MCF 10A (cell line): ENCODE results near the gene FAM181A. TPM values are rescaled to one million over a fixed set of nuclear protein-coding genes. Genes with fewer than 3 reads are reported as not detected.

ENCODE experiments used
- BruUV-seq: library from RNA; stranded (reverse); fragments of 400-500 nt; replicated peaks from 2 replicates; lab custom pipeline; 2021; lab: Mats Ljungman, UMichigan
- CTCF ChIA-PET: fragments of 300-600 bp; sonication (Branson Sonifier 250); formaldehyde crosslinking; extraction: SDS; loops from one replicate; lab custom pipeline; 2021; ENCODE audit warnings: antibody characterized with exemption, inconsistent platforms; lab: Yijun Ruan, JAX
- POLR2A ChIA-PET: fragments of 300-600, 350-650 bp; sonication (Branson Sonifier 250); formaldehyde crosslinking; extraction: SDS; loops from one replicate; lab custom pipeline; 2020; ENCODE audit warnings: antibody characterized with exemption, inconsistent platforms; lab: Yijun Ruan, JAX
- DNase-seq: peaks from one replicate; pipeline ENCODE4 v3.0.0-alpha.2; 2018; ENCODE audit not compliant: unreplicated experiment
- H3K27ac Mint-ChIP-seq: one replicate; pipeline ENCODE4 v1.8.0; 2022; ENCODE audit warnings: mild to moderate bottlenecking, low read depth, mixed read lengths; ENCODE audit not compliant: unreplicated experiment
- H3K27me3 Mint-ChIP-seq: one replicate; pipeline ENCODE4 v1.8.0; 2022; ENCODE audit warnings: mixed read lengths; ENCODE audit not compliant: insufficient read depth, unreplicated experiment
- H3K36me3 Mint-ChIP-seq: one replicate; pipeline ENCODE4 v1.8.0; 2022; ENCODE audit warnings: mild to moderate bottlenecking, moderate library complexity, mixed read lengths; ENCODE audit not compliant: insufficient read depth, unreplicated experiment
- H3K4me1 Mint-ChIP-seq: one replicate; pipeline ENCODE4 v1.8.0; 2022; ENCODE audit warnings: mixed read lengths; ENCODE audit not compliant: insufficient read depth, unreplicated experiment
- H3K4me3 Mint-ChIP-seq: one replicate; pipeline ENCODE4 v1.8.0; 2022; ENCODE audit warnings: mild to moderate bottlenecking, moderate library complexity, mixed read lengths; ENCODE audit not compliant: unreplicated experiment
- H3K9me3 Mint-ChIP-seq: one replicate; pipeline ENCODE4 v1.8.0; 2022; ENCODE audit warnings: mixed read lengths; ENCODE audit not compliant: unreplicated experiment
- CTCF ChIP-seq: fragments of 200-600 bp; IDR thresholded peaks from one replicate; pipeline ENCODE4 v1.8.0; 2022; ENCODE audit warnings: antibody characterized with exemption, mild to moderate bottlenecking; ENCODE audit not compliant: unreplicated experiment
- intact Hi-C: fragments of 100-400 bp; cut with micrococcal nuclease; formaldehyde crosslinking; loops from 2 replicates; pipeline ENCODE4 v1.14.1; 2022
- total RNA-seq: library from RNA; stranded (reverse); gene quantifications from 2 replicates; pipeline ENCODE4 v1.2.3, GENCODE V29; 2022

FAM181A gene
- total RNA-seq, 1 experiment from 2014 or later: not detected

GRCh38 chr14:93930989-93931307 is 3.8 kb downstream of the FAM181A start:
- Mint-ChIP-seq H3K4me1 (no peaks in the 10 kb centered on the region), H3K9me3 (no peaks in the 10 kb centered on the region), H3K36me3 (no peaks in the 10 kb centered on the region), H3K27ac (no peak overlapping the region), H3K4me3 (no peak overlapping the region), H3K27me3 (no peaks in the 10 kb centered on the region)
- POLR2A ChIA-PET: interaction anchor here (0.6 kb wide), 1 partner anchor 9 kb away, joined by 4 read pairs; no protein-coding TSS in a partner anchor
- CTCF ChIA-PET: no interaction called here
- DNase-seq: no peak
- intact Hi-C loops: no loop called here
- no TSS peak for BruUV-seq
- no peak for TF ChIP-seq CTCF

GRCh38 chr14:93932642-93933041 is 5.5 kb downstream of the FAM181A start:
- DNase-seq: no peak
- H3K4me1 Mint-ChIP-seq: no peaks in the 10 kb centered on the region
- POLR2A ChIA-PET: no interaction called here
- CTCF ChIA-PET: interaction anchor here (1.1 kb wide), 1 partner anchor 28 kb away, joined by 4 read pairs; no protein-coding TSS in a partner anchor
- intact Hi-C loops: no loop called here
- no TSS peak for BruUV-seq
- H3K27me3 Mint-ChIP-seq: no peaks in the 10 kb centered on the region
- TF ChIP-seq CTCF: no peak
- H3K4me3 Mint-ChIP-seq: no peak overlapping the region
- no peaks in the 10 kb centered on the region for H3K9me3 Mint-ChIP-seq
- no peak overlapping the region for H3K27ac Mint-ChIP-seq
- no peaks in the 10 kb centered on the region for H3K36me3 Mint-ChIP-seq

- H3K4me3 Mint-ChIP-seq: no peak overlapping the region
- no peak overlapping the region for H3K27ac Mint-ChIP-seq
- H3K36me3 Mint-ChIP-seq: no peaks in the 10 kb centered on the region
- no peak for DNase-seq
- H3K27me3 Mint-ChIP-seq: no peaks in the 10 kb centered on the region
- H3K9me3 Mint-ChIP-seq: no peaks in the 10 kb centered on the region
- intact Hi-C loops: no loop called here
- no peak for TF ChIP-seq CTCF
- ChIA-PET CTCF (interaction anchor here (0.5 to 2.7 kb wide), 8 partner anchors 10 to 1230 kb away, joined by 3 to 36 read pairs (median 4); no protein-coding TSS in a partner anchor), POLR2A (interaction anchor here (0.6 kb wide), 1 partner anchor 182 kb away, joined by 3 read pairs; no protein-coding TSS in a partner anchor)
- no TSS peak for BruUV-seq
- H3K4me1 Mint-ChIP-seq: no peaks in the 10 kb centered on the region
Observed at GRCh38 chr14:93935213-93935612, 8.1 kb downstream of the FAM181A start.

- Mint-ChIP-seq H3K4me3 (no peak overlapping the region), H3K27me3 (no peaks in the 10 kb centered on the region), H3K36me3 (no peaks in the 10 kb centered on the region), H3K4me1 (peaks cover 10% of the 10 kb centered on the region), H3K27ac (no peak overlapping the region), H3K9me3 (no peaks in the 10 kb centered on the region)
- intact Hi-C loops: no loop called here
- CTCF ChIA-PET: interaction anchor here (0.6 to 2.7 kb wide), 13 partner anchors 9 to 288 kb away, joined by 3 to 36 read pairs (median 3); no protein-coding TSS in a partner anchor
- TF ChIP-seq CTCF: peak; percentile 43
- BruUV-seq: no TSS peak
- POLR2A ChIA-PET: interaction anchor here (1.3 to 1.5 kb wide), 2 partner anchors 13 to 31 kb away, joined by 3 to 5 read pairs; no protein-coding TSS in a partner anchor
- peak; percentile 49 for DNase-seq
Observed at GRCh38 chr14:93936245-93936644, 9.1 kb downstream of the FAM181A start.
